Ishikawa (cell line): ENCODE results near the gene LRTM2.

Source experiments
- CEBPB ChIP-seq: IDR thresholded peaks from 2 replicates; pipeline ENCODE4 v1.6.1; 2012
- CREB1 ChIP-seq: IDR thresholded peaks from 2 replicates; pipeline ENCODE4 v1.6.1; 2012; ENCODE audit warnings: low read depth
- EGR1 ChIP-seq: IDR thresholded peaks from 2 replicates; pipeline ENCODE4 v1.6.1; 2012
- EP300 ChIP-seq: IDR thresholded peaks from 2 replicates; pipeline ENCODE4 v1.6.1; 2012; ENCODE audit warnings: borderline replicate concordance
- FOXM1 ChIP-seq: IDR thresholded peaks from 2 replicates; pipeline ENCODE4 v1.6.1; 2012; ENCODE audit warnings: low read depth, borderline replicate concordance
- MAX ChIP-seq: IDR thresholded peaks from 2 replicates; pipeline ENCODE4 v1.6.1; 2012
- NFIC ChIP-seq: IDR thresholded peaks from 2 replicates; pipeline ENCODE4 v1.6.1; 2012
- RAD21 ChIP-seq: IDR thresholded peaks from 2 replicates; pipeline ENCODE4 v1.6.1; 2012; ENCODE audit warnings: low read depth
- REST ChIP-seq: IDR thresholded peaks from 2 replicates; pipeline ENCODE4 v1.6.1; 2012; ENCODE audit warnings: low read depth, mild to moderate bottlenecking
- TAF1 ChIP-seq: IDR thresholded peaks from 2 replicates; pipeline ENCODE4 v1.6.1; 2012; ENCODE audit warnings: low read depth, mild to moderate bottlenecking
- TCF12 ChIP-seq: IDR thresholded peaks from 2 replicates; pipeline ENCODE4 v1.6.1; 2012; ENCODE audit warnings: low read depth
- TEAD4 ChIP-seq: IDR thresholded peaks from 2 replicates; pipeline ENCODE4 v1.6.1; 2012
- USF1 ChIP-seq: IDR thresholded peaks from 2 replicates; pipeline ENCODE4 v1.6.1; 2012
- YY1 ChIP-seq: IDR thresholded peaks from 2 replicates; pipeline ENCODE4 v1.6.1; 2012; ENCODE audit warnings: low read depth
- ZBTB7A ChIP-seq: IDR thresholded peaks from 2 replicates; pipeline ENCODE4 v1.6.1; 2012; ENCODE audit warnings: low read depth

The LRTM2 gene

GRCh38 chr12:1846421-1847405 is 26.3 kb downstream of the LRTM2 start:
- TF ChIP-seq EGR1 = no peak
- no peak for TF ChIP-seq USF1
- no peak for TF ChIP-seq MAX
- no peak for TF ChIP-seq CREB1
- TF ChIP-seq ZBTB7A = no peak
- no peak for TF ChIP-seq NFIC

- TF ChIP-seq CREB1 (no peak), YY1 (no peak), CEBPB (no peak), TCF12 (no peak), REST (no peak), EP300 (no peak), MAX (no peak), FOXM1 (no peak), RAD21 (no peak), NFIC (no peak), TEAD4 (no peak), USF1 (no peak), TAF1 (no peak), ZBTB7A (no peak), EGR1 (no peak)
These were observed 27.0 kb downstream of the LRTM2 start for GRCh38 chr12:1847411-1847810.

GRCh38 chr12:1848146-1848545 is 27.8 kb downstream of the LRTM2 start:
- TF ChIP-seq TAF1 (no peak), FOXM1 (no peak), NFIC (no peak), TEAD4 (no peak), YY1 (no peak), ZBTB7A (no peak), CREB1 (no peak), USF1 (no peak), TCF12 (no peak), CEBPB (no peak), EP300 (no peak), REST (no peak), RAD21 (no peak), MAX (no peak), EGR1 (no peak)

GRCh38 chr12:1848745-1849144 is 28.4 kb downstream of the LRTM2 start:
- no peak for TF ChIP-seq REST
- no peak for TF ChIP-seq MAX
- no peak for TF ChIP-seq TAF1
- TF ChIP-seq TEAD4 = no peak
- no peak for TF ChIP-seq CREB1
- TF ChIP-seq NFIC = no peak
